ENCODE data around the gene SLC30A3.

DNA sequence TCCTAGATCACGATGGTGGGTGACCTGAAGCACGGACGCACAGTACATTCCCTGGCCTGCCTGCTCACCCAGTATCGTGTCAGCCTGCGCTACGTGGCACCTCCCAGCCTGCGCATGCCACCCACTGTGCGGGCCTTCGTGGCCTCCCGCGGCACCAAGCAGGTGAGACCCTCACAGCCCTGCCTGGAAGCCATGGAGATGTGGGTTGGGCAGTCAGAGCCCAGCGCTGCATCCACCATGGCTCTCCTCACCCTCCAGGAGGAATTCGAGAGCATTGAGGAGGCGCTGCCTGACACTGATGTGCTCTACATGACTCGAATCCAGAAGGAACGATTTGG, 20.3 kb downstream of the SLC30A3 start:
- no peak for TF ChIP-seq EP300 (IDR thresholded peaks at IDR 0.05)
- TF ChIP-seq, protein P1, sequence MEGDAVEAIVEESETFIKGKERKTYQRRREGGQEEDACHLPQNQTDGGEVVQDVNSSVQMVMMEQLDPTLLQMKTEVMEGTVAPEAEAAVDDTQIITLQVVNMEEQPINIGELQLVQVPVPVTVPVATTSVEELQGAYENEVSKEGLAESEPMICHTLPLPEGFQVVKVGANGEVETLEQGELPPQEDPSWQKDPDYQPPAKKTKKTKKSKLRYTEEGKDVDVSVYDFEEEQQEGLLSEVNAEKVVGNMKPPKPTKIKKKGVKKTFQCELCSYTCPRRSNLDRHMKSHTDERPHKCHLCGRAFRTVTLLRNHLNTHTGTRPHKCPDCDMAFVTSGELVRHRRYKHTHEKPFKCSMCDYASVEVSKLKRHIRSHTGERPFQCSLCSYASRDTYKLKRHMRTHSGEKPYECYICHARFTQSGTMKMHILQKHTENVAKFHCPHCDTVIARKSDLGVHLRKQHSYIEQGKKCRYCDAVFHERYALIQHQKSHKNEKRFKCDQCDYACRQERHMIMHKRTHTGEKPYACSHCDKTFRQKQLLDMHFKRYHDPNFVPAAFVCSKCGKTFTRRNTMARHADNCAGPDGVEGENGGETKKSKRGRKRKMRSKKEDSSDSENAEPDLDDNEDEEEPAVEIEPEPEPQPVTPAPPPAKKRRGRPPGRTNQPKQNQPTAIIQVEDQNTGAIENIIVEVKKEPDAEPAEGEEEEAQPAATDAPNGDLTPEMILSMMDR (IDR thresholded peaks at IDR 0.05) = no peak
